ENCODE results near the gene MCM10.

Gene MCM10

DNA sequence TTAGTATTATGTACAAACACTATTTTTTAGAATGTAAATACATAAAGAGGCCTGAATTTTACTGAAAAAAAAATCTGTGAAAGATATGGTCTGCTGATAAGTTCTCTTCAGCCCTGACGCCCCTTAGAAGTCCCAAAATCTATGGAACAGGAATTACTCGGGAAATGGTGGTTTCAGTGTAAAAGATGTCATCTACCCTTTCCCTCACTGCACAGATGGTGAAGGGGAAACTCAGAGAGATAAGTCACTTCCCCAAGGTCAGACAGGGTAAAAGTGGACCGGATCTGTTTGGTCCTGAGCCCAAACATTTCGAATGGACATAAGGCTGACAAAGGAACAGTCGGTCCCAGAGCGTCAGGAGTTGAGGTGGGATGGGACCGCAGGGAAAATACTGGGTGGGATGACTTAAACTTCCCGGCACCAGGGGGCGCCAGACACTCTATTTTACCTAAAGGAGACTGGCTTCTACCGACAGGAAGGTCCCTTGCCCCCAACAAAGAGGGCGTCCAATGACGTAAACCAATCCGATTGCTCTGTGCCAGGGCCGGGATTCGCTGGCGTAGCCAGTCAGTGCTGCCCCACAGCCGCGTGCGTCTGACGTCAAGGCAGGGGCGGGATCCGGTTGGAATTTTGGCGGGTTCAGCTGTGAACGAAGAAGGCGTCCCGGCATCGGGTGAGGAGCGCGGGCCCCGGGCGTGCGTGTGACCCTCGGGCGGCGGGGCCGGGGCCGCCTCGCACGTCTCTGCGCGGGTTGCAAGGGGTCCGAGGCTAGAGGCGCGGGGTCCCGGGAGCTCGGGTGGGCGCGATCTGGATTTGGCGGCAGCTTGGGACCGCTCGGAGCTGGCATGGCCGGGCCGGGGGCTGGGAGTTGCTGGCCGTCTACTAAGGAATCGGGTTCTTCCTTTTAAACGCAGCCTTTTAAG is at the start of gene MCM10:
Gene MCM10 (plus strand): TSS at position 625 of the 923 bp plus-strand sequence. CDS start 2,645 bp downstream, outside the sequence.
- H3K9ac ChIP-seq (ENCODE audit: low read length): peak within 1 kb of the TSS; percentile 81
- no peaks in the 10 kb centered on the region for H3K36me3 ChIP-seq (replicated peaks; ENCODE audit: low read depth, low read length)
- H3K27me3 ChIP-seq (ENCODE audit: low read depth, low read length): no peaks in the 10 kb centered on the region
- H3K4me1 ChIP-seq (ENCODE audit: low read length): peaks cover 6% of the 10 kb centered on the region; the same call in 1 of the 2 replicates
- no peaks in the 10 kb centered on the region for H4K20me1 ChIP-seq (ENCODE audit: insufficient read depth, low read length)
- peak within 1 kb of the TSS; percentile 92 for H3K4me2 ChIP-seq (ENCODE audit: low read length)
- peak; percentile 66 for TF ChIP-seq CTCF (IDR thresholded peaks at IDR 0.05; ENCODE audit: low read depth, low read length)
- no peak for TF ChIP-seq EZH2phosphoT487 (IDR thresholded peaks at IDR 0.05; ENCODE audit: low read depth)
- H3K4me3 ChIP-seq (ENCODE audit: low read length): peak within 1 kb of the TSS; percentile 92
- 0 out of 2 replicates have a peak within 1 kb of the TSS, but pooled peaks have one; percentile 25 for H3K27ac ChIP-seq (ENCODE audit: low read length)
- peaks cover 46% of the 10 kb centered on the region for H3K79me2 ChIP-seq (ENCODE audit: low read length)
- peak within 1 kb of the TSS; percentile 100 for H2AFZ ChIP-seq (ENCODE audit: low read depth, low read length)
- no peaks in the 10 kb centered on the region for H3K9me3 ChIP-seq (ENCODE audit: insufficient read depth, low read length)

GRCh38 chr10:13113544-13113943 is 47.8 kb upstream of the MCM10 start:
- Histone ChIP-seq H3K79me2 (ENCODE audit: low read length) (no peaks in the 10 kb centered on the region), H3K4me2 (ENCODE audit: low read length) (no peak overlapping the region), H3K4me1 (ENCODE audit: low read length) (peaks cover 25% of the 10 kb centered on the region), H3K27ac (ENCODE audit: low read length) (no peak overlapping the region), H3K36me3 (replicated peaks; ENCODE audit: low read depth, low read length) (peaks cover 3% of the 10 kb centered on the region), H2AFZ (ENCODE audit: low read depth, low read length) (no peak overlapping the region), H3K9ac (ENCODE audit: low read length) (no peak overlapping the region), H3K27me3 (ENCODE audit: low read depth, low read length) (no peaks in the 10 kb centered on the region), H4K20me1 (ENCODE audit: insufficient read depth, low read length) (no peaks in the 10 kb centered on the region), H3K9me3 (ENCODE audit: insufficient read depth, low read length) (no peaks in the 10 kb centered on the region), H3K4me3 (ENCODE audit: low read length) (no peak overlapping the region)
- no peak for TF ChIP-seq EZH2phosphoT487 (IDR thresholded peaks at IDR 0.05; ENCODE audit: low read depth)

GRCh38 chr10:13115832-13116803 is 45.2 kb upstream of the MCM10 start:
- Histone ChIP-seq H3K27me3 (ENCODE audit: low read depth, low read length) (no peaks in the 10 kb centered on the region), H3K4me2 (ENCODE audit: low read length) (peak overlapping the region; percentile 77), H3K4me1 (ENCODE audit: low read length) (peaks cover 26% of the 10 kb centered on the region), H3K36me3 (replicated peaks; ENCODE audit: low read depth, low read length) (peaks cover 13% of the 10 kb centered on the region), H2AFZ (ENCODE audit: low read depth, low read length) (peak overlapping the region; percentile 1; the same call in 1 of the 2 replicates), H3K79me2 (ENCODE audit: low read length) (no peaks in the 10 kb centered on the region), H3K9me3 (ENCODE audit: insufficient read depth, low read length) (no peaks in the 10 kb centered on the region), H3K4me3 (ENCODE audit: low read length) (peak overlapping the region; percentile 46), H3K27ac (ENCODE audit: low read length) (no peak overlapping the region; the same call in 1 of the 2 replicates), H4K20me1 (ENCODE audit: insufficient read depth, low read length) (no peaks in the 10 kb centered on the region), H3K9ac (ENCODE audit: low read length) (peak overlapping the region; percentile 24; the same call in 1 of the 2 replicates)
- TF ChIP-seq EZH2phosphoT487 (IDR thresholded peaks at IDR 0.05; ENCODE audit: low read depth) (no peak), CTCF (IDR thresholded peaks at IDR 0.05; ENCODE audit: low read depth, low read length) (no peak)
